MM.1S (cell line): ENCODE results near the gene ACSL5.

Experiments
- EZH2 ChIP-seq: fragments of 300-600 bp; sonication (generic); optimal IDR thresholded peaks from 2 replicates; pipeline ENCODE3; 2017; ENCODE audit warnings: low read depth, mild to moderate bottlenecking, antibody characterized with exemption, low read length, mixed read lengths
- EZH2phosphoT487 ChIP-seq: fragments of 300-600 bp; sonication (generic); IDR thresholded peaks from 2 replicates; pipeline ENCODE4 v1.6.1; 2018; ENCODE audit warnings: antibody characterized with exemption, low read length
- TF ChIP-seq, protein P1 (sequence below): fragments of 300-600 bp; sonication (generic); IDR thresholded peaks from 2 replicates; pipeline ENCODE4 v1.5.1; 2016; ENCODE audit warnings: antibody characterized with exemption, low read length, mixed read lengths

DNA sequence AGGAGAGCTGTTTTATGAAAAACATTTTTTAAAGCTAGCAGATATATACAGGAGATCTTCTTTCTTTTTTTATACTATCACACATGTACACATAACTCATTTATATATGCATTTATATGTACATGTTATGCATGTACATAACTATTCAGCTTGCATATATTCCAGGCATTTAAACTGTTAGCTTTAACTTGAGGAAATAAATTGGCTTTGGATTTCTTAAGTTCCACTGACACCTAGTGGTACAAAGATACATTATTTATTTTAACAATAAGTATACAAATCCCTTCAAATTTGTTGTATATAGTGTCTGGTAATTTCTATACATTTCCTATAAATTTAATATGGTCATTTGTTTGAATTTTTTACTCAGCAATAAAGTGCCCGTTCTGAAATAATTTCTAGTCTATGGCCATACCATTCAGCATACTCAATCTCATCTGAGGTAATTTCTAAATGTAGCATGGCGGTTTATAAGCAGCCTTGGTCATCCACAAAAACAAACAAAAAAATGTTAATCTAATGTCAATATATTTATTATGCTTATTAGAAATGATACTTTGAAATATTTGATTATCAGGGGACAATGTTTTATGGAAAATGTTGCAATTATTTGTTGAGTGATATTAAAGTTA lies 61.2 kb downstream of the ACSL5 start:
- TF ChIP-seq, protein P1, sequence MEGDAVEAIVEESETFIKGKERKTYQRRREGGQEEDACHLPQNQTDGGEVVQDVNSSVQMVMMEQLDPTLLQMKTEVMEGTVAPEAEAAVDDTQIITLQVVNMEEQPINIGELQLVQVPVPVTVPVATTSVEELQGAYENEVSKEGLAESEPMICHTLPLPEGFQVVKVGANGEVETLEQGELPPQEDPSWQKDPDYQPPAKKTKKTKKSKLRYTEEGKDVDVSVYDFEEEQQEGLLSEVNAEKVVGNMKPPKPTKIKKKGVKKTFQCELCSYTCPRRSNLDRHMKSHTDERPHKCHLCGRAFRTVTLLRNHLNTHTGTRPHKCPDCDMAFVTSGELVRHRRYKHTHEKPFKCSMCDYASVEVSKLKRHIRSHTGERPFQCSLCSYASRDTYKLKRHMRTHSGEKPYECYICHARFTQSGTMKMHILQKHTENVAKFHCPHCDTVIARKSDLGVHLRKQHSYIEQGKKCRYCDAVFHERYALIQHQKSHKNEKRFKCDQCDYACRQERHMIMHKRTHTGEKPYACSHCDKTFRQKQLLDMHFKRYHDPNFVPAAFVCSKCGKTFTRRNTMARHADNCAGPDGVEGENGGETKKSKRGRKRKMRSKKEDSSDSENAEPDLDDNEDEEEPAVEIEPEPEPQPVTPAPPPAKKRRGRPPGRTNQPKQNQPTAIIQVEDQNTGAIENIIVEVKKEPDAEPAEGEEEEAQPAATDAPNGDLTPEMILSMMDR: peak; percentile 39; the same call in 1 of the 2 replicates
- TF ChIP-seq EZH2: no peak
- no peak for TF ChIP-seq EZH2phosphoT487
